Ascending aorta (tissue), 2 donors: ENCODE results near the gene PDE3A. TPM values are rescaled to one million over a fixed set of nuclear protein-coding genes. Genes with fewer than 3 reads are reported as not detected.
A peak's percentile ranks its signal among the peaks of the same experiment; 100 is the strongest.

Experiments
- DNase-seq, 2 donors: peaks; one replicate each; pipeline ENCODE4 v3.0.0-alpha.2; 2019; ENCODE audit warnings: low spot score in 2 of 2
- H3K27ac ChIP-seq, 2 donors: fragments of 200-600 bp; sonication (generic); one replicate each; pipeline ENCODE4 v1.5.1; 2016 to 2017; ENCODE audit warnings: mild to moderate bottlenecking in 1 of 2
- H3K27me3 ChIP-seq: fragments of 200-600 bp; sonication (generic); one replicate; pipeline ENCODE4 v1.5.1; 2017
- H3K36me3 ChIP-seq, 2 donors: fragments of 200-600 bp; sonication (generic); one replicate each; pipeline ENCODE4 v1.5.1; 2016
- H3K4me1 ChIP-seq, 2 donors: fragments of 200-600 bp; sonication (generic); one replicate each; pipeline ENCODE4 v1.5.1; 2016 to 2017; ENCODE audit warnings: mild to moderate bottlenecking in 1 of 2
- H3K4me3 ChIP-seq, 2 donors: fragments of 200-600 bp; sonication (generic); one replicate each; pipeline ENCODE4 v1.5.1; 2016 to 2017; ENCODE audit warnings: mild to moderate bottlenecking in 1 of 2
- H3K9me3 ChIP-seq, 2 donors: fragments of 200-600 bp; sonication (generic); one replicate each; pipeline ENCODE4 v1.5.1; 2016
- intact Hi-C: fragments of 100-400 bp; cut with DNase I; formaldehyde crosslinking; loops from one replicate; pipeline ENCODE4 v1.15.1; 2023
- total RNA-seq: library from RNA; depleted of rRNA; stranded (reverse); fragments of >200 nt; gene quantifications from one replicate; pipeline ENCODE4 v1.1.0, GENCODE V29; 2016
- TF ChIP-seq, protein P1 (sequence below), 3 experiments: fragments of 200-600 bp in 2 of 3; fragments of 450-650 bp in 1 of 3; sonication (generic) in 2 of 3; IDR thresholded peaks; one replicate each; pipeline ENCODE4 v1.5.1; 2016 to 2019; ENCODE audit warnings: antibody characterized with exemption in 3 of 3, mild to moderate bottlenecking in 1 of 3, moderate library complexity in 1 of 3

PDE3A gene
- total RNA-seq, 1 donor from 2014 or later: 33.7 TPM

DNA sequence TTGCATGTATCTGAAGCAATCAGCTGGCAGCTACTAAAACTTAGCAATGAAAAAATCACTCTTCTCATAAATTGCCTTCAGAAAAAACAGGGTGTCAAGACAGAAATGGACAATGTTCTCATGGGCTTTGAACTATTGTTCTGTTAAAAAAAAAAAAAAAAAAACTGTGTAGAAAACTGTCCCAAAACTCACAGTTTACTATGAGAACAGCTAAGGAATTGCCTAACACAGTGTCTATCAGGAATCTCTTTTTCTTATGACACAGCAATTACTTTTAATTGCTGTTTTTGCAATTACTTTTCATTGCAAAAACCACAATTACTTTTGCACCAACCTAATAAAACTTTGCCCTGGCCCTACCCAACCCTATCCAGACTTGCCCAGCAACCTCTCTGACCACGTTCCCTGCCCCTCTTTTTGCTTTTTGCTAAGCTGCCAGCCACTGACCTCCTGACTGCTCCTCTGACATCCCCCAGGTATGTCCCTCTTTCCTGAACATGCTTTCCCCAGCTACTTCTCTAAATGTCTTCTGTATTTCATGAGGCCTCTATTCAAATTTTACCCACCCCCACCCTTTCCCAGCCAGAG lies 258.8 kb downstream of the PDE3A start:
- no peak for DNase-seq
- Histone ChIP-seq H3K27ac (peak overlapping the region; percentile 78 to 79), H3K27me3 (no peaks in the 10 kb centered on the region), H3K9me3 (no peaks in the 10 kb centered on the region), H3K4me1 (peaks cover 0 to 34% of the 10 kb centered on the region in 2 donors), H3K4me3 (no peak overlapping the region), H3K36me3 (peaks cover 0 to 10% of the 10 kb centered on the region in 2 donors)
- TF ChIP-seq, protein P1, sequence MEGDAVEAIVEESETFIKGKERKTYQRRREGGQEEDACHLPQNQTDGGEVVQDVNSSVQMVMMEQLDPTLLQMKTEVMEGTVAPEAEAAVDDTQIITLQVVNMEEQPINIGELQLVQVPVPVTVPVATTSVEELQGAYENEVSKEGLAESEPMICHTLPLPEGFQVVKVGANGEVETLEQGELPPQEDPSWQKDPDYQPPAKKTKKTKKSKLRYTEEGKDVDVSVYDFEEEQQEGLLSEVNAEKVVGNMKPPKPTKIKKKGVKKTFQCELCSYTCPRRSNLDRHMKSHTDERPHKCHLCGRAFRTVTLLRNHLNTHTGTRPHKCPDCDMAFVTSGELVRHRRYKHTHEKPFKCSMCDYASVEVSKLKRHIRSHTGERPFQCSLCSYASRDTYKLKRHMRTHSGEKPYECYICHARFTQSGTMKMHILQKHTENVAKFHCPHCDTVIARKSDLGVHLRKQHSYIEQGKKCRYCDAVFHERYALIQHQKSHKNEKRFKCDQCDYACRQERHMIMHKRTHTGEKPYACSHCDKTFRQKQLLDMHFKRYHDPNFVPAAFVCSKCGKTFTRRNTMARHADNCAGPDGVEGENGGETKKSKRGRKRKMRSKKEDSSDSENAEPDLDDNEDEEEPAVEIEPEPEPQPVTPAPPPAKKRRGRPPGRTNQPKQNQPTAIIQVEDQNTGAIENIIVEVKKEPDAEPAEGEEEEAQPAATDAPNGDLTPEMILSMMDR (IDR thresholded peaks at IDR 0.05): no peak
- intact Hi-C loops: no loop called here

GRCh38 chr12:20628226-20628787 lies 260.0 kb downstream of the PDE3A start:
- Histone ChIP-seq H3K4me1 (peaks cover 0 to 34% of the 10 kb centered on the region in 2 donors), H3K36me3 (no peaks in the 10 kb centered on the region), H3K9me3 (no peaks in the 10 kb centered on the region), H3K27me3 (no peaks in the 10 kb centered on the region), H3K4me3 (peak overlapping the region in 1 of 2 donors; percentile 35), H3K27ac (peak overlapping the region; percentile 78 to 79)
- TF ChIP-seq, protein P1 (IDR thresholded peaks at IDR 0.05): no peak
- no peak for DNase-seq
- intact Hi-C loops: no loop called here

DNA sequence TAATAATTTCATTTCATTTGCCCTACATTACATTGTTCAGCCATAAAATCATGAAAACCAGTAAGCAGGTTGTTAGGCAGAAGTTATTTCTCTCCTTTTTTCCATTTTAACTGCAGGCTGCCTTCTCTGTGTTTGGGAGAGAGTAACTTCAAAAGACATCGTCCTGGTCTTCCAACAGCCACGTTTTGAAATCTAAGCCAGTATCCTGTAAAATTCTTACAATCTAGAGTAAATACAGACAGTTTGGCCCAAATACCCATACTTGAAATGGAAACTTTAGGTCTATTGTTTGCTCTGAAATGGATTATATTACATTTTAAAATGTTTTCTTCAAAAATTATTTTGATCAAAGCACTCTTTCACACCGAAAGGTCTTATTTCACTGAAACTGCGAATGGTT lies 260.7 kb downstream of the PDE3A start:
- DNase-seq: no peak
- intact Hi-C loops: no loop called here
- TF ChIP-seq, protein P1 (IDR thresholded peaks at IDR 0.05): no peak
- peak overlapping the region in 1 of 2 donors; percentile 35 for H3K4me3 ChIP-seq
- peaks cover 0 to under 1% of the 10 kb centered on the region in 2 donors for H3K36me3 ChIP-seq
- peak overlapping the region; percentile 78 to 79 for H3K27ac ChIP-seq
- no peaks in the 10 kb centered on the region for H3K27me3 ChIP-seq
- peaks cover 0 to 34% of the 10 kb centered on the region in 2 donors for H3K4me1 ChIP-seq
- H3K9me3 ChIP-seq: no peaks in the 10 kb centered on the region

- H3K27ac ChIP-seq: peak overlapping the region; percentile 78 to 79
- TF ChIP-seq, protein P1 (IDR thresholded peaks at IDR 0.05): no peak
- intact Hi-C loops: no loop called here
These were observed 261.2 kb downstream of the PDE3A start for GRCh38 chr12:20629414-20630156.

GRCh38 chr12:20631711-20632110 lies 263.4 kb downstream of the PDE3A start:
- no peak overlapping the region for H3K4me3 ChIP-seq
- H3K27me3 ChIP-seq: no peaks in the 10 kb centered on the region
- DNase-seq: no peak
- TF ChIP-seq, protein P1 (IDR thresholded peaks at IDR 0.05): no peak
- no peaks in the 10 kb centered on the region for H3K9me3 ChIP-seq
- peaks cover 0 to 29% of the 10 kb centered on the region in 2 donors for H3K4me1 ChIP-seq
- intact Hi-C loops: no loop called here
- peak overlapping the region in 1 of 2 donors; percentile 79 for H3K27ac ChIP-seq
- peaks cover 18 to 25% of the 10 kb centered on the region in 2 donors for H3K36me3 ChIP-seq

More at GRCh38 chr12:20629414-20630156, 261.2 kb downstream of the PDE3A start:
- peaks cover 0 to 34% of the 10 kb centered on the region in 2 donors for H3K4me1 ChIP-seq
- H3K4me3 ChIP-seq: peak overlapping the region in 1 of 2 donors; percentile 35
- DNase-seq: peak; percentile 17 to 76
- no peaks in the 10 kb centered on the region for H3K27me3 ChIP-seq
- no peaks in the 10 kb centered on the region for H3K9me3 ChIP-seq
- H3K36me3 ChIP-seq: peaks cover under 1 to 6% of the 10 kb centered on the region in 2 donors
